ENCODE results near the gene DAW1. TPM values are rescaled to one million over a fixed set of nuclear protein-coding genes. Genes with fewer than 3 reads are reported as not detected.

Gene DAW1
- total and polyA plus RNA-seq, 2 of the 4 experiments (the other 2 are of a cell fraction) = 0.86 to 1.4 TPM

GRCh38 chr2:227942021-227942420, 70.6 kb downstream of the DAW1 start:
- Histone ChIP-seq H3K4ac (ENCODE audit: low read depth, low read length) (no peak overlapping the region), H2BK5ac (ENCODE audit: low read depth, low read length, poor library complexity, severe bottlenecking) (no peak overlapping the region), H3K27ac (ENCODE audit: insufficient read depth, low read length) (no peak overlapping the region), H3K27me3 (ENCODE audit: control insufficient read depth, insufficient read depth, low read length) (no peaks in the 10 kb centered on the region), H3K56ac (ENCODE audit: extremely low read depth, insufficient read depth, low read length) (no peak overlapping the region), H3K4me3 (ENCODE audit: insufficient read depth, low read depth, low read length) (no peak overlapping the region), H2AK5ac (ENCODE audit: low read depth, low read length) (no peak overlapping the region), H2BK120ac (ENCODE audit: low read depth, low read length) (no peak overlapping the region), H3K23ac (ENCODE audit: low read depth, low read length) (no peak overlapping the region), H3K9ac (ENCODE audit: low read depth, low read length) (no peak overlapping the region), H4K91ac (ENCODE audit: insufficient read depth, low read depth, low read length) (no peak overlapping the region), H3K4me2 (ENCODE audit: low read depth, low read length) (no peak overlapping the region), H4K20me1 (ENCODE audit: insufficient read depth, low read length) (no peaks in the 10 kb centered on the region), H2AK9ac (replicated peaks; ENCODE audit: low read depth, low read length, poor library complexity) (no peak overlapping the region), H3K9me1 (ENCODE audit: insufficient read depth, low read length) (no peaks in the 10 kb centered on the region), H2BK15ac (ENCODE audit: low read depth, low read length) (no peak overlapping the region), H2AFZ (replicated peaks; ENCODE audit: low read length, poor library complexity) (no peak overlapping the region), H2BK20ac (ENCODE audit: low read depth, low read length) (no peak overlapping the region), H4K8ac (ENCODE audit: low read depth in 2 of 2, low read length in 2 of 2) (no peak overlapping the region), H3K36me3 (ENCODE audit: control insufficient read depth, insufficient read depth, low read length) (no peaks in the 10 kb centered on the region), H3K14ac (replicated peaks; ENCODE audit: low read depth, low read length) (no peak overlapping the region), H3K4me1 (ENCODE audit: control insufficient read depth, insufficient read depth, low read length) (no peaks in the 10 kb centered on the region), H4K5ac (ENCODE audit: low read depth, low read length) (no peak overlapping the region), H3K9me3 (ENCODE audit: control insufficient read depth, insufficient read depth, low read length) (peaks cover 2% of the 10 kb centered on the region; the same call in 1 of the 2 replicates), H3K79me1 (ENCODE audit: low read depth in 1 of 2, low read length in 2 of 2) (no peaks in the 10 kb centered on the region), H3K18ac (ENCODE audit: low read depth, low read length) (no peak overlapping the region)
- in situ Hi-C loops (cut with MboI; ENCODE audit: low sequenced_read_pairs) (no loop called here), dilution Hi-C loops (cut with HindIII; ENCODE audit: low sequenced_read_pairs, unreplicated experiment) (no loop called here), intact Hi-C loops (cut with micrococcal nuclease) (no loop called here)
- WGBS, 2 experiments (ENCODE audit: extremely low coverage in 2 of 2, insufficient read length in 1 of 2) = no CpG with 5 or more reads among the region's 2 CpGs
- DNase-seq (no peak), ATAC-seq (ENCODE audit: low read depth) (no peak)
- POLR2A ChIA-PET (ENCODE audit: unreplicated experiment) = no interaction called here
- BruUV-seq (replicated peaks) = no TSS peak
- CTCF ChIA-PET = interaction anchor here (0.9 kb wide), 1 partner anchor 176 kb away, joined by 4 read pairs; no protein-coding TSS in a partner anchor
- TF ChIP-seq MXI1 (IDR thresholded peaks at IDR 0.05; ENCODE audit: borderline replicate concordance, low read depth, low read length) = no peak
- TF ChIP-seq POLR2A (IDR thresholded peaks at IDR 0.05; ENCODE audit: low read depth, low read length) = no peak
- TF ChIP-seq RAD21 (IDR thresholded peaks at IDR 0.05; ENCODE audit: low read length) = no peak
- TF ChIP-seq USF2 (IDR thresholded peaks at IDR 0.05; ENCODE audit: low read depth, low read length) = no peak
- TF ChIP-seq SMC3 (IDR thresholded peaks at IDR 0.05; ENCODE audit: low read depth, low read length) = no peak
- TF ChIP-seq CEBPB (IDR thresholded peaks at IDR 0.05; ENCODE audit: low read depth, low read length) = no peak
- no peak for TF ChIP-seq RCOR1 (IDR thresholded peaks at IDR 0.05; ENCODE audit: insufficient replicate concordance, low read length)
- TF ChIP-seq CHD1 (IDR thresholded peaks at IDR 0.05; ENCODE audit: low read depth, low read length) = no peak
- no peak for TF ChIP-seq ELK1 (IDR thresholded peaks at IDR 0.05; ENCODE audit: borderline replicate concordance, low read depth, low read length)
- TF ChIP-seq CTCF (conservative IDR thresholded peaks at IDR 0.05; ENCODE audit: low read depth, low read length) = no peak
- no peak for TF ChIP-seq NFE2L2 (IDR thresholded peaks at IDR 0.05; ENCODE audit: low read depth, low read length)
- no peak for TF ChIP-seq RFX5 (IDR thresholded peaks at IDR 0.05; ENCODE audit: low read depth, low read length)
- TF ChIP-seq MAZ (IDR thresholded peaks at IDR 0.05; ENCODE audit: borderline replicate concordance, low read depth, low read length) = no peak

All from IMR-90 (cell line).